WTC11 (cell line): ENCODE data around the gene ERC2. TPM values are rescaled to one million over a fixed set of nuclear protein-coding genes. Genes with fewer than 3 reads are reported as not detected.

Experiments
- ATAC-seq: fragments of 200-7000 bp; cut with Tn5 transposase; 2 replicates; pipeline ENCODE4 v1.10.0; 2021; ENCODE audit warnings: mild to moderate bottlenecking, moderate library complexity
- CTCF ChIA-PET: fragments of 300-600 bp; sonication (Branson Sonifier 250); formaldehyde crosslinking; loops from one replicate; lab custom pipeline; 2021; ENCODE audit warnings: antibody characterized with exemption; lab: Charles Lee
- POLR2A ChIA-PET: fragments of 350-600 bp; sonication (Branson Sonifier 250); formaldehyde crosslinking; loops from one replicate; lab custom pipeline; 2021; ENCODE audit warnings: antibody characterized with exemption; lab: Charles Lee
- DNase-seq: peaks from one replicate; pipeline ENCODE4 v3.0.0; 2021; ENCODE audit warnings: low spot score
- H3K27ac Mint-ChIP-seq: 2 replicates; pipeline ENCODE4 v1.8.0; 2021; ENCODE audit warnings: mixed read lengths
- H3K27me3 Mint-ChIP-seq: 2 replicates; pipeline ENCODE4 v1.8.0; 2021; ENCODE audit warnings: low read depth, mild to moderate bottlenecking, moderate library complexity, mixed read lengths
- H3K36me3 Mint-ChIP-seq: 2 replicates; pipeline ENCODE4 v1.8.0; 2021; ENCODE audit warnings: mixed read lengths
- H3K4me1 Mint-ChIP-seq: 2 replicates; pipeline ENCODE4 v1.8.0; 2022; ENCODE audit warnings: mixed read lengths
- H3K4me3 Mint-ChIP-seq: 2 replicates; pipeline ENCODE4 v1.8.0; 2021; ENCODE audit warnings: mild to moderate bottlenecking, moderate library complexity, mixed read lengths
- H3K9me3 Mint-ChIP-seq: 2 replicates; pipeline ENCODE4 v1.8.0; 2021; ENCODE audit warnings: mixed read lengths
- FOXJ3 ChIP-seq: sonication (generic); formaldehyde crosslinking; IDR thresholded peaks from 2 replicates; pipeline ENCODE4 v1.9.0; 2021; ENCODE audit warnings: missing genetic modification reagents, mild to moderate bottlenecking, borderline replicate concordance
- GRHL2 ChIP-seq: fragments of 250-450 bp; sonication (Bioruptor Pico); IDR thresholded peaks from 2 replicates; pipeline ENCODE4 v1.8.0; 2022; ENCODE audit warnings: mild to moderate bottlenecking, moderate library complexity; ENCODE audit not compliant: insufficient replicate concordance, severe bottlenecking
- GTF2I ChIP-seq: fragments of 250-450 bp; sonication (Bioruptor Pico); conservative IDR thresholded peaks from 2 replicates; pipeline ENCODE4 v1.4.0; 2021; ENCODE audit warnings: mild to moderate bottlenecking
- HMGA2 ChIP-seq: fragments of 250-450 bp; sonication (Bioruptor Pico); IDR thresholded peaks from 2 replicates; pipeline ENCODE4 v1.4.0; 2021; ENCODE audit warnings: mild to moderate bottlenecking, moderate library complexity
- NFATC4 ChIP-seq: fragments of 250-450 bp; sonication (Bioruptor Pico); IDR thresholded peaks from 2 replicates; pipeline ENCODE4 v1.9.0; 2021; ENCODE audit warnings: mild to moderate bottlenecking
- NFE2L1 ChIP-seq: sonication (generic); formaldehyde crosslinking; IDR thresholded peaks from 2 replicates; pipeline ENCODE4 v1.8.1; 2023; ENCODE audit warnings: missing genetic modification reagents
- RORB ChIP-seq: fragments of 250-450 bp; sonication (Bioruptor Pico); IDR thresholded peaks from 2 replicates; pipeline ENCODE4 v1.9.0; 2021; ENCODE audit warnings: mild to moderate bottlenecking
- ZBTB21 ChIP-seq: sonication (generic); formaldehyde crosslinking; IDR thresholded peaks from 2 replicates; pipeline ENCODE4 v1.8.1; 2023; ENCODE audit warnings: mild to moderate bottlenecking, missing genetic modification reagents, borderline replicate concordance
- ZNF138 ChIP-seq: sonication (generic); formaldehyde crosslinking; conservative IDR thresholded peaks from 2 replicates; pipeline ENCODE4 v1.8.1; 2022; ENCODE audit warnings: mild to moderate bottlenecking, moderate library complexity, missing genetic modification reagents
- ZNF219 ChIP-seq: sonication (generic); formaldehyde crosslinking; IDR thresholded peaks from 2 replicates; pipeline ENCODE4 v1.8.0; 2023; ENCODE audit warnings: missing genetic modification reagents, mild to moderate bottlenecking, borderline replicate concordance
- ZNF396 ChIP-seq: fragments of 250-450 bp; sonication (Bioruptor Pico); IDR thresholded peaks from 2 replicates; pipeline ENCODE4 v1.8.0; 2021; ENCODE audit warnings: mild to moderate bottlenecking, moderate library complexity, borderline replicate concordance
- ZNF416 ChIP-seq: fragments of 250-450 bp; sonication (Bioruptor Pico); IDR thresholded peaks from 2 replicates; pipeline ENCODE4 v1.9.0; 2021; ENCODE audit warnings: mild to moderate bottlenecking, inconsistent platforms
- total RNA-seq: library from RNA; stranded (reverse); gene quantifications from 3 replicates; pipeline ENCODE4 v1.2.3, GENCODE V29; 2021
- TF ChIP-seq, protein P1 (sequence below): fragments of 250-450 bp; sonication (Bioruptor Pico); IDR thresholded peaks from 2 replicates; pipeline ENCODE4 v1.8.0; 2021; ENCODE audit warnings: mild to moderate bottlenecking
- TF ChIP-seq, protein P2 (sequence below): sonication (generic); formaldehyde crosslinking; IDR thresholded peaks from 2 replicates; pipeline ENCODE4 v1.8.1; 2023; ENCODE audit warnings: mild to moderate bottlenecking, missing genetic modification reagents
- TF ChIP-seq, protein P3 (sequence below): fragments of 250-450 bp; sonication (Bioruptor Pico); IDR thresholded peaks from 2 replicates; pipeline ENCODE4 v1.9.0; 2021; ENCODE audit warnings: mild to moderate bottlenecking, borderline replicate concordance
- TF ChIP-seq, protein P4 (sequence below): fragments of 250-450 bp; sonication (Bioruptor Pico); IDR thresholded peaks from 2 replicates; pipeline ENCODE4 v1.9.0; 2021; ENCODE audit warnings: mild to moderate bottlenecking
- TF ChIP-seq, protein P5 (sequence below): fragments of 250-450 bp; sonication (Bioruptor Pico); conservative IDR thresholded peaks from 2 replicates; pipeline ENCODE4 v1.9.0; 2021; ENCODE audit warnings: mild to moderate bottlenecking
- TF ChIP-seq, protein P6 (sequence below): sonication (generic); formaldehyde crosslinking; IDR thresholded peaks from 2 replicates; pipeline ENCODE4 v1.8.1; 2023; ENCODE audit warnings: mild to moderate bottlenecking, missing genetic modification reagents, moderate library complexity
- TF ChIP-seq, protein P7 (sequence below): sonication (generic); formaldehyde crosslinking; IDR thresholded peaks from 2 replicates; pipeline ENCODE4 v1.8.1; 2023; ENCODE audit warnings: mild to moderate bottlenecking, missing genetic modification reagents

Gene ERC2
- total RNA-seq, 1 experiment from 2014 or later, result 23.5 TPM

DNA sequence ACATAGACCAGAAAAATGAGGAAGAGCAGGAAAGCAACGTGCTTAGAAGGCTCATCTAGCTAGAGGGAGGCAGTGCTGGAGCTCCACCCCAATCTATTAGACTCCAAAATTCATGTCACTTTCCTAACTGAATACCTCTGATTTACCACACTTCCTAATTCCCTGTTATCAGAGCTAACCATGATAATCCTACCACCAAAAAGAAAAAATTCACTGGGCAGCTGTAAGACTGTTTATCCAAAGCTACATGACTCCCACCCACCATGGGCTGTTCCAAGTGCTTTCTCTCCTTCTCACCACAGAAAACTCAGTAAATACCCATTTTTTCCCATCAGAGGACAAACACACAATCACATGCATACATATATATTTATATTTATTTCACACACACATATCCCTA lies 501.7 kb downstream of the ERC2 start (continued):
- TF ChIP-seq GRHL2 (CRISPR knock-in tag), result no peak
- no peak for TF ChIP-seq RORB (CRISPR knock-in tag)
- TF ChIP-seq, all 79 proteins: peak for 0

DNA sequence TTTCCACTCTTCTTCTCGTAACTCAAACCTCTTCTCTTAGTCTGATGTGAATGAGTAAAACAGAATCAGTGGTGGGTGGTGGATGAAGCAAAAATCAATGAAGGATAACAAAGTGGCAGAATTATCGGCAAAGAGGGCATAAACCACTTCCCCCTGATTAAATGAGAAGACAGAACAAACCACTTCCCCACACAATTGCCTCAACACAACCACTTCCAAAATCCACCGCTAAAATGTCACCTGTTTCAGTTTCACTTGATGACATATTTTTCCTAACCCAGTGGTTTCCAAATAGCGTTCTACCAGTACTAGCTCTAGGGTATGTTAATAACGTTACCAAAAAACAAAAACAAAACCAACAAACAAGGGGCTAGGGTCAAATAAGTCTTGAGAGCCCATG lies 502.5 kb downstream of the ERC2 start:
- no peak overlapping the region for H3K4me3 Mint-ChIP-seq
- 0 out of 2 replicates have a peak, but pooled peaks cover 3% of the 10 kb centered on the region for H3K4me1 Mint-ChIP-seq
- H3K9me3 Mint-ChIP-seq, result no peaks in the 10 kb centered on the region
- DNase-seq (no peak), ATAC-seq (no peak)
- POLR2A ChIA-PET, result no interaction called here
- no peak overlapping the region for H3K27ac Mint-ChIP-seq
- TF ChIP-seq, protein P1, sequence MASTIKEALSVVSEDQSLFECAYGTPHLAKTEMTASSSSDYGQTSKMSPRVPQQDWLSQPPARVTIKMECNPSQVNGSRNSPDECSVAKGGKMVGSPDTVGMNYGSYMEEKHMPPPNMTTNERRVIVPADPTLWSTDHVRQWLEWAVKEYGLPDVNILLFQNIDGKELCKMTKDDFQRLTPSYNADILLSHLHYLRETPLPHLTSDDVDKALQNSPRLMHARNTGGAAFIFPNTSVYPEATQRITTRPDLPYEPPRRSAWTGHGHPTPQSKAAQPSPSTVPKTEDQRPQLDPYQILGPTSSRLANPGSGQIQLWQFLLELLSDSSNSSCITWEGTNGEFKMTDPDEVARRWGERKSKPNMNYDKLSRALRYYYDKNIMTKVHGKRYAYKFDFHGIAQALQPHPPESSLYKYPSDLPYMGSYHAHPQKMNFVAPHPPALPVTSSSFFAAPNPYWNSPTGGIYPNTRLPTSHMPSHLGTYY (CRISPR knock-in tag), result no peak
- TF ChIP-seq ZNF396 (CRISPR knock-in tag) (no peak), NFATC4 (CRISPR knock-in tag) (no peak)
- CTCF ChIA-PET, result no interaction called here
- no peaks in the 10 kb centered on the region for H3K27me3 Mint-ChIP-seq
- no peaks in the 10 kb centered on the region for H3K36me3 Mint-ChIP-seq

DNA sequence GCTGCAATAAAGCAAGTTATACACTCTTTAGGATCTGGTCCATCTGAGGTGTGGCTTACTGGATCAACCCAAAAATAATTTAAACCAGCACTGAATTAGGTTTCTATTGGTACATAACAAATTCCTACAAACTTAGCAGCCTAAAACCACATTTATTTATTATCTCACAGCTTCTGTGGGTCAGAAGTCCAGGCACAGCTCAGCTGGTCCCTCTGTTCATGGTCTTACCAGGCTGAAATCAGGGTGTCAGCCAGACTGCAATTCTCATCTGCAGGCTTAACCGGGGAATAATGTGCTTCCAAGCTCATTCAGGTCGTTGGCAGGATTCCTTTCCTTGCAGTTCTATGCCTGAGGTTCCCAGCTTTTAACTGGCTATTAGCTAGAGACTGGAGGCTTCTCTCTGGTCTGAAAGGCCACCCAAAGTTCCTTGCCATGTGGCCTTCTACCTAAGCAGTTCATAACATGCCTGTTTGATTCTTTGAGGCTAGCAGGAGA lies 503.7 kb downstream of the ERC2 start:
- H3K27ac Mint-ChIP-seq, result no peak overlapping the region
- ATAC-seq (no peak), DNase-seq (no peak)
- no peaks in the 10 kb centered on the region for H3K27me3 Mint-ChIP-seq
- POLR2A ChIA-PET, result no interaction called here
- no peaks in the 10 kb centered on the region for H3K36me3 Mint-ChIP-seq
- H3K4me3 Mint-ChIP-seq, result no peak overlapping the region
- 0 out of 2 replicates have a peak, but pooled peaks cover 3% of the 10 kb centered on the region for H3K4me1 Mint-ChIP-seq
- no peaks in the 10 kb centered on the region for H3K9me3 Mint-ChIP-seq
- CTCF ChIA-PET, result no interaction called here
- TF ChIP-seq GTF2I (CRISPR knock-in tag), result no peak
- TF ChIP-seq FOXJ3 (CRISPR knock-in tag), result no peak
- TF ChIP-seq, protein P2, sequence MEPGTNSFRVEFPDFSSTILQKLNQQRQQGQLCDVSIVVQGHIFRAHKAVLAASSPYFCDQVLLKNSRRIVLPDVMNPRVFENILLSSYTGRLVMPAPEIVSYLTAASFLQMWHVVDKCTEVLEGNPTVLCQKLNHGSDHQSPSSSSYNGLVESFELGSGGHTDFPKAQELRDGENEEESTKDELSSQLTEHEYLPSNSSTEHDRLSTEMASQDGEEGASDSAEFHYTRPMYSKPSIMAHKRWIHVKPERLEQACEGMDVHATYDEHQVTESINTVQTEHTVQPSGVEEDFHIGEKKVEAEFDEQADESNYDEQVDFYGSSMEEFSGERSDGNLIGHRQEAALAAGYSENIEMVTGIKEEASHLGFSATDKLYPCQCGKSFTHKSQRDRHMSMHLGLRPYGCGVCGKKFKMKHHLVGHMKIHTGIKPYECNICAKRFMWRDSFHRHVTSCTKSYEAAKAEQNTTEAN (CRISPR knock-in tag), result no peak
- TF ChIP-seq NFE2L1 (CRISPR knock-in tag), result no peak
- no peak for TF ChIP-seq HMGA2 (CRISPR knock-in tag)
- no peak for TF ChIP-seq ZNF138
- TF ChIP-seq, protein P3, sequence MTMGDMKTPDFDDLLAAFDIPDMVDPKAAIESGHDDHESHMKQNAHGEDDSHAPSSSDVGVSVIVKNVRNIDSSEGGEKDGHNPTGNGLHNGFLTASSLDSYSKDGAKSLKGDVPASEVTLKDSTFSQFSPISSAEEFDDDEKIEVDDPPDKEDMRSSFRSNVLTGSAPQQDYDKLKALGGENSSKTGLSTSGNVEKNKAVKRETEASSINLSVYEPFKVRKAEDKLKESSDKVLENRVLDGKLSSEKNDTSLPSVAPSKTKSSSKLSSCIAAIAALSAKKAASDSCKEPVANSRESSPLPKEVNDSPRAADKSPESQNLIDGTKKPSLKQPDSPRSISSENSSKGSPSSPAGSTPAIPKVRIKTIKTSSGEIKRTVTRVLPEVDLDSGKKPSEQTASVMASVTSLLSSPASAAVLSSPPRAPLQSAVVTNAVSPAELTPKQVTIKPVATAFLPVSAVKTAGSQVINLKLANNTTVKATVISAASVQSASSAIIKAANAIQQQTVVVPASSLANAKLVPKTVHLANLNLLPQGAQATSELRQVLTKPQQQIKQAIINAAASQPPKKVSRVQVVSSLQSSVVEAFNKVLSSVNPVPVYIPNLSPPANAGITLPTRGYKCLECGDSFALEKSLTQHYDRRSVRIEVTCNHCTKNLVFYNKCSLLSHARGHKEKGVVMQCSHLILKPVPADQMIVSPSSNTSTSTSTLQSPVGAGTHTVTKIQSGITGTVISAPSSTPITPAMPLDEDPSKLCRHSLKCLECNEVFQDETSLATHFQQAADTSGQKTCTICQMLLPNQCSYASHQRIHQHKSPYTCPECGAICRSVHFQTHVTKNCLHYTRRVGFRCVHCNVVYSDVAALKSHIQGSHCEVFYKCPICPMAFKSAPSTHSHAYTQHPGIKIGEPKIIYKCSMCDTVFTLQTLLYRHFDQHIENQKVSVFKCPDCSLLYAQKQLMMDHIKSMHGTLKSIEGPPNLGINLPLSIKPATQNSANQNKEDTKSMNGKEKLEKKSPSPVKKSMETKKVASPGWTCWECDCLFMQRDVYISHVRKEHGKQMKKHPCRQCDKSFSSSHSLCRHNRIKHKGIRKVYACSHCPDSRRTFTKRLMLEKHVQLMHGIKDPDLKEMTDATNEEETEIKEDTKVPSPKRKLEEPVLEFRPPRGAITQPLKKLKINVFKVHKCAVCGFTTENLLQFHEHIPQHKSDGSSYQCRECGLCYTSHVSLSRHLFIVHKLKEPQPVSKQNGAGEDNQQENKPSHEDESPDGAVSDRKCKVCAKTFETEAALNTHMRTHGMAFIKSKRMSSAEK (CRISPR knock-in tag), result no peak
- no peak for TF ChIP-seq ZNF219
- TF ChIP-seq, protein P4, sequence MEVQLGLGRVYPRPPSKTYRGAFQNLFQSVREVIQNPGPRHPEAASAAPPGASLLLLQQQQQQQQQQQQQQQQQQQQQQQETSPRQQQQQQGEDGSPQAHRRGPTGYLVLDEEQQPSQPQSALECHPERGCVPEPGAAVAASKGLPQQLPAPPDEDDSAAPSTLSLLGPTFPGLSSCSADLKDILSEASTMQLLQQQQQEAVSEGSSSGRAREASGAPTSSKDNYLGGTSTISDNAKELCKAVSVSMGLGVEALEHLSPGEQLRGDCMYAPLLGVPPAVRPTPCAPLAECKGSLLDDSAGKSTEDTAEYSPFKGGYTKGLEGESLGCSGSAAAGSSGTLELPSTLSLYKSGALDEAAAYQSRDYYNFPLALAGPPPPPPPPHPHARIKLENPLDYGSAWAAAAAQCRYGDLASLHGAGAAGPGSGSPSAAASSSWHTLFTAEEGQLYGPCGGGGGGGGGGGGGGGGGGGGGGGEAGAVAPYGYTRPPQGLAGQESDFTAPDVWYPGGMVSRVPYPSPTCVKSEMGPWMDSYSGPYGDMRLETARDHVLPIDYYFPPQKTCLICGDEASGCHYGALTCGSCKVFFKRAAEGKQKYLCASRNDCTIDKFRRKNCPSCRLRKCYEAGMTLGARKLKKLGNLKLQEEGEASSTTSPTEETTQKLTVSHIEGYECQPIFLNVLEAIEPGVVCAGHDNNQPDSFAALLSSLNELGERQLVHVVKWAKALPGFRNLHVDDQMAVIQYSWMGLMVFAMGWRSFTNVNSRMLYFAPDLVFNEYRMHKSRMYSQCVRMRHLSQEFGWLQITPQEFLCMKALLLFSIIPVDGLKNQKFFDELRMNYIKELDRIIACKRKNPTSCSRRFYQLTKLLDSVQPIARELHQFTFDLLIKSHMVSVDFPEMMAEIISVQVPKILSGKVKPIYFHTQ, result no peak
- TF ChIP-seq, protein P5, sequence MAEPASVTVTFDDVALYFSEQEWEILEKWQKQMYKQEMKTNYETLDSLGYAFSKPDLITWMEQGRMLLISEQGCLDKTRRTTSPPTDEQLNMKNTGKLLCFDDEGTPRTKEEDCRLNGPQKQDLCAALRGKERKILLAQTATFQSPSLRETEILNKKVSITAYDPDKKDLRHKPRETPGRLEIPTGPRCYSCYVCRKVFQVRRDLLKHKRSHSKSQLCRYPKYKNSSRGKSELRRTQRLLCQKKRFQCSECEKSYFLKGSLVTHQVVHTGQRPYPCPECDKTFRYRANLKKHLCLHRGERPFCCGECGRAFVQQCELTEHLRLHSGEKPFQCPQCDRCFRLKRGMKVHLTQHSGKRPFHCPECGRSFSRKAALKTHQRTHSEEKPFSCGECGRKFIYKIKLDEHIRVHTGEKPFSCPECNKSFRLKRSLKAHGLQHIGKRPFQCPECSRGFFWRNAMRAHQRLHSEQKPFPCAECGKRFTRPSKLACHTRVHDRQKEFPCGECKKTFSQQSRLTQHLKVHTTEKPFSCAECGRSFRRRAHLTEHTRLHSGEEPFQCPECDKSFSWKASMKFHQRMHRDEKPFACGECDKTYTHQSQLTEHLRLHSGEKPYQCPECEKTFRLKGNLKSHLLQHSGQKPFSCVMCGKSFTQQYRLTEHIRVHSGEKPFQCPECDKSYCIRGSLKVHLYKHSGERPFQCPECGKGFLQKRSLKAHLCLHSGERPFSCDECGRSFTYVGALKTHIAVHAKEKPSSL (CRISPR knock-in tag), result no peak
- TF ChIP-seq, protein P6, sequence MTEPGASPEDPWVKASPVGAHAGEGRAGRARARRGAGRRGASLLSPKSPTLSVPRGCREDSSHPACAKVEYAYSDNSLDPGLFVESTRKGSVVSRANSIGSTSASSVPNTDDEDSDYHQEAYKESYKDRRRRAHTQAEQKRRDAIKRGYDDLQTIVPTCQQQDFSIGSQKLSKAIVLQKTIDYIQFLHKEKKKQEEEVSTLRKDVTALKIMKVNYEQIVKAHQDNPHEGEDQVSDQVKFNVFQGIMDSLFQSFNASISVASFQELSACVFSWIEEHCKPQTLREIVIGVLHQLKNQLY, result no peak
- no peak for TF ChIP-seq ZNF416 (CRISPR knock-in tag)
- TF ChIP-seq ZBTB21 (CRISPR knock-in tag), result no peak
- TF ChIP-seq, protein P7, sequence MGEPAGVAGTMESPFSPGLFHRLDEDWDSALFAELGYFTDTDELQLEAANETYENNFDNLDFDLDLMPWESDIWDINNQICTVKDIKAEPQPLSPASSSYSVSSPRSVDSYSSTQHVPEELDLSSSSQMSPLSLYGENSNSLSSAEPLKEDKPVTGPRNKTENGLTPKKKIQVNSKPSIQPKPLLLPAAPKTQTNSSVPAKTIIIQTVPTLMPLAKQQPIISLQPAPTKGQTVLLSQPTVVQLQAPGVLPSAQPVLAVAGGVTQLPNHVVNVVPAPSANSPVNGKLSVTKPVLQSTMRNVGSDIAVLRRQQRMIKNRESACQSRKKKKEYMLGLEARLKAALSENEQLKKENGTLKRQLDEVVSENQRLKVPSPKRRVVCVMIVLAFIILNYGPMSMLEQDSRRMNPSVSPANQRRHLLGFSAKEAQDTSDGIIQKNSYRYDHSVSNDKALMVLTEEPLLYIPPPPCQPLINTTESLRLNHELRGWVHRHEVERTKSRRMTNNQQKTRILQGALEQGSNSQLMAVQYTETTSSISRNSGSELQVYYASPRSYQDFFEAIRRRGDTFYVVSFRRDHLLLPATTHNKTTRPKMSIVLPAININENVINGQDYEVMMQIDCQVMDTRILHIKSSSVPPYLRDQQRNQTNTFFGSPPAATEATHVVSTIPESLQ (CRISPR knock-in tag), result no peak
